HuH-7 (cell line): ENCODE measurements around the gene GOLM1.

Experiments used
- DNase-seq: peaks from one replicate; pipeline ENCODE4 v3.0.0; 2011; ENCODE audit warnings: low spot score

GOLM1 gene

GRCh38 chr9:85978496-85978895, 120.9 kb downstream of the GOLM1 start:
- no peak for DNase-seq
